Heart left ventricle (tissue), 16 donors: ENCODE data around the gene IPO13. TPM values are rescaled to one million over a fixed set of nuclear protein-coding genes. Genes with fewer than 3 reads are reported as not detected.
A peak's percentile ranks its signal among the peaks of the same experiment; 100 is the strongest.

Source experiments
- ATAC-seq, 4 donors: fragments of 200-7000 bp; cut with Tn5 transposase; one replicate each; pipeline ENCODE4 v1.9.1; 2020 to 2022; ENCODE audit warnings: moderate library complexity in 4 of 4, mild to moderate bottlenecking in 3 of 4, moderate number of reproducible peaks in 1 of 4
- DNase-seq, 5 donors: peaks; one replicate each; pipeline ENCODE4 v3.0.0-alpha.2; 2020
- H3K27ac ChIP-seq, 12 donors: fragments of 200-600 bp; sonication (generic) in 4 of 12; one replicate each; pipeline versions ENCODE4 v1.5.0 to v1.8.0; 2016 to 2022; ENCODE audit warnings: mild to moderate bottlenecking in 2 of 12
- H3K27me3 ChIP-seq, 9 donors: fragments of 200-600 bp; sonication (generic) in 2 of 9; one replicate each; pipeline versions ENCODE4 v1.5.1 to v1.8.0; 2016 to 2022; ENCODE audit warnings: mild to moderate bottlenecking in 3 of 9
- H3K36me3 ChIP-seq, 9 donors: fragments of 200-600 bp; sonication (generic) in 2 of 9; one replicate each; pipeline versions ENCODE4 v1.5.0 to v1.8.0; 2018 to 2022; ENCODE audit warnings: mild to moderate bottlenecking in 2 of 9
- H3K4me1 ChIP-seq, 12 donors: fragments of 200-600 bp; sonication (generic) in 4 of 12; one replicate each; pipeline versions ENCODE4 v1.5.0 to v1.8.0; 2016 to 2022; ENCODE audit warnings: mild to moderate bottlenecking in 3 of 12
- H3K4me3 ChIP-seq, 12 donors: fragments of 200-600 bp; sonication (generic) in 4 of 12; one replicate each; pipeline versions ENCODE4 v1.5.0 to v1.8.0; 2017 to 2022; ENCODE audit warnings: mild to moderate bottlenecking in 9 of 12, moderate library complexity in 4 of 12
- H3K9me3 ChIP-seq, 12 donors: fragments of 200-600 bp; sonication (generic) in 4 of 12; one replicate each; pipeline versions ENCODE4 v1.5.0 to v1.8.0; 2016 to 2022; ENCODE audit warnings: mild to moderate bottlenecking in 1 of 12
- CTCF ChIP-seq, 12 donors: fragments of 200-600 bp; sonication (generic) in 4 of 12; IDR thresholded peaks; one replicate each; pipeline versions ENCODE4 v1.5.0 to v1.8.0; 2018 to 2022; ENCODE audit warnings: antibody characterized with exemption in 12 of 12, mild to moderate bottlenecking in 5 of 12
- POLR2A ChIP-seq, 2 donors: fragments of 450-650 bp; IDR thresholded peaks; one replicate each; pipeline ENCODE4 v1.6.1; 2017; ENCODE audit warnings: antibody characterized with exemption in 2 of 2, mild to moderate bottlenecking in 2 of 2, moderate library complexity in 2 of 2
- WGBS, 4 donors: extraction: QIAGEN DNeasy Blood & Tissue Kit in 2 of 4; methylation state at CpG; one replicate each; pipeline versions ENCODE4 v1.1.5 to v1.1.7; 2013 to 2018; 5-methylcytosine and 5-hydroxymethylcytosine counted together
- intact Hi-C, 10 donors: fragments of 100-400 bp; cut with DNase I; formaldehyde crosslinking; loops; one replicate each; pipeline versions ENCODE4 v1.11.1 to v1.14.2; 2022
- polyA plus RNA-seq, 2 donors: library from polyadenylated mRNA; stranded (reverse); fragments of 200-250 nt; gene quantifications; one replicate each; pipeline ENCODE4 v1.2.3, GENCODE V29; 2013
- total RNA-seq, 9 donors: library from RNA; depleted of rRNA in 2 of 9; stranded (reverse); fragments of >200 nt in 2 of 9; fragmentation: NEBNext Ultra II Directional in 3 of 9; extraction: Animal tissue kit (Norgen Biotek cat#: 25700) in 3 of 9; gene quantifications; one replicate each; pipeline versions ENCODE4 v1.1.0 to v1.2.4, GENCODE V29; 2016 to 2023
- donor health status: ischemic (EF 13 %, LVEDD 7.1; RV severe dilation, severe dysfunction).
- donor health status: healthy with polysubstance abuse.
- donor health status: DM: no; HTN: yes; CAD: no.
- donor health status: DM: no; HTN: no; CAD: no.
- donor health status: ischemic (EF 25% LVEDD 6.9; RV normal size, moderate dysfunction).
- donor health status: ischemic (EF 25% LVEDD 5.7; RV mildly dilated, moderate dysfunction).
- donor health status: healthy.
- donor health status: DM: yes; HTN: yes; CAD: no.
- donor health status: ischemic (EF 35%, LVEDD 5.7; RV mildly dilated, moderate dysfunction).
- donor health status: nonischemic (EF 11% LVEDD 7.7; RV severe dilation, severe dysfunction).
- donor health status: DM: yes; HTN: yes; CAD: no.
- donor health status: PGD.
- donor health status: ischemic (EF 29% LVEDD 5.4; RV normal size, mild dysfunction).
- donor health status: nonischemic (EF 23%, LVEDD 6.1; RV moderate dilation, normal function).

The IPO13 gene
- total and polyA plus RNA-seq, 11 donors = 29.9 to 71.0 (median 54.6) TPM

DNA sequence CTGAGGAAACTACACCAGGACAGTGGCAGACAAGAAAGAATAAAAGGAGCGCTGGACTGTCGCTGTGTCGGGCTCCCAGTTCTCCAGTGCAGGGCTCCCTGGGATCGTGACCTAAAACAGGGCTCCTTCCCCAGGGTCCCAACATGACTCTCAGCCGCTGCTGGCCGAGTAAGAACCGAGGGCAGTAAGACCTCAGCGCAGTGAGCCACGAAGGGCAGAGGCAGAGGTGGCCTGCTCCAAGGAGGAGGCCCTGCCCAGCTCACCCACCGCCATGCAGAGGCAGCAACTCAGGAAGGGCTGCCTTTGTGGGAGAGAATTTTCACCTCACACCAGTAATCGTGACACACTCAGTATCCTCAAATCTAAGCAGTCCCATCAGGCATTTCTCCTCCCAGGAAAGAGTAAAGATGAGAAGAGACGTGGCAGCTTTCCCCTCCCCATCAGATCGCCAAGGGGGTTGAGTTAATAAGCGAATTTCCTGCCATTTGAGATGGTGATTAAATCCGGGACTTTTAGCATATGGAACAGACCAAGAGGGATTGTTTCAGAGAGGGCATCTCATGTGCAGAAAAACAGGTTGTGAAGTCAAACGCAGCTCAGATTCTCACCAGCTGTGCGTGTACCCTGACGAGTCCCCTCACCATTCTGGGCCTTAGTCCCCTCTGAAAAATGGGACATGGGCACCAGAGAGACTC is 32.9 kb upstream of the IPO13 start:
- Histone ChIP-seq H3K4me3 (no peak overlapping the region), H3K36me3 (peaks cover 0 to 7% (median 0%) of the 10 kb centered on the region in 9 donors), H3K27me3 (no peaks in the 10 kb centered on the region), H3K4me1 (peaks cover 0 to 7% (median 0%) of the 10 kb centered on the region in 12 donors), H3K27ac (no peak overlapping the region), H3K9me3 (no peaks in the 10 kb centered on the region)
- peak in 1 of 5 donors; percentile 4 for DNase-seq
- 83 to 87% (median 85%) methylated on average over 17 to 18 of the region's 18 CpGs for whole genome bisulfite sequencing, 4 donors
- TF ChIP-seq POLR2A (IDR thresholded peaks at IDR 0.05) = no peak
- TF ChIP-seq CTCF (IDR thresholded peaks at IDR 0.05) = no peak
- no peak for ATAC-seq
- intact Hi-C loops = no loop called here

DNA sequence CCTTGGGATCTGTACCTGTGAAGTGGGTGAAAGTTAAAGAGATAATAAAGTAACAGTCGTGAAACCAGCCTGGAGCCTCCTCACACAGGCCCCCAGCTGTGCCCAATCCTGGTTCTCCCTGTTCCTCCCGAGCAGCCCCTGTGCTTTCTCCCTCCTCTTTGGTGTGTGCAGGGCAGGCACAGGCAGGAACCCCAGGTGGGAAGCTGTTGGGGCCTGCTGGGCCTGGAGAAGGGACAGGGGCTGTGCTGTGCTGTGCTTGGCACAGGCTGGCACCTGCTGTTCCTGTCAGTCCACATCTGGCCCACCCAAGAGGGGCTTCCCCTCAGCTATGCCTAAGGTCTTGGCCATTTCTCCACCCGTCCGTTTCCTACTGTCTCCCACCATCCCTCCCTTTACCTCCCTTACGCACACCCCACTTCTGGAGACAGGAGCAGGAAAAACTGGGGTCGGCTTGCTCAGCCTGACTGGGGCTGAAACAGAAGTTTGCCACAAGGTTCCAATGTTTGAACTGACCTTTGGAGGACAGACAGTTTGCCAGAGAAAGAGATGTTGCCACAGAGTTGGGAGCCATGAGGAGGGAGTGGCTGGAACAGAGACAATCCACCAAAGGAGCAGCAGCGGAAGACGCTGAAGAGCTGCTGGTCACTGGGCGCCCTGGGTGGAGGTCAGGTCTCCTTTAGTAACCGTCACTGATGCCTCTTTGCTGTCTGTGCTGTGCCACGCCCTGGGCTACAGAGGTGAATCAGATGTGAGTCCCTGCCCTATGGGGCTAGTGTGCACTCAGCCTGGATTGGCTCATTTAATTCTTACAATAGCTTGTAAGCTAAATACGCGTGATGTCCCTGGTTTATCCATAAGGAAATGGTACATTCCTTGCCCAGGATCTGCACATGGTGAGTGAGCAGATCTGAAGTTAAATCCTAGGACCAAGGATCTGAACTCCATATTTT is 31.9 kb upstream of the IPO13 start:
- Histone ChIP-seq H3K4me3 (no peak overlapping the region), H3K27me3 (no peaks in the 10 kb centered on the region), H3K4me1 (peaks cover 0 to 7% (median 0%) of the 10 kb centered on the region in 12 donors), H3K36me3 (peaks cover 0 to 8% (median 0%) of the 10 kb centered on the region in 9 donors), H3K9me3 (no peaks in the 10 kb centered on the region), H3K27ac (no peak overlapping the region)
- ATAC-seq (no peak), DNase-seq (peak in 1 of 5 donors; percentile 19)
- intact Hi-C loops = no loop called here
- WGBS, 4 donors = 92 to 95% (median 94%) methylated on average over 12 to 13 of the region's 13 CpGs
- no peak for TF ChIP-seq CTCF (IDR thresholded peaks at IDR 0.05)
- TF ChIP-seq POLR2A (IDR thresholded peaks at IDR 0.05) = no peak

DNA sequence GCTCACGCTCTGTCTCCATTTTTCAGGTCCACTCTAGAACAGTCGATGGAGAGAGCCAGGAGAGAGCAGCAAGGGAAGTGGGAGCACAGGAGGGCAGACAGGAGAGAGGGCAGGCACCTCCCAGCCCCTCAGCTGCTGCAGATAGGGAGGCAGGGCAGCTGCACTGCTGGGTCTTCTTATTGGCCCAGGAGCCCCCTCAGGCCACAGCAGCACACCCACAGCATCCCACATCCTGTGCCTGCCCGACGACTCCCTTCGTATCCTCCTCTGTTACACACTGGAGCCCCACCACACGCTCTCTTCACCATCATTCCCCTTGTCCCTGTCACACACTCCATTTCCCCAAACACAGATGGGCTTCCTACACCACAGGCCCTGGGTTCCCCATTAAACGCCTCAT is 26.8 kb upstream of the IPO13 start:
- H3K4me1 ChIP-seq = no peaks in the 10 kb centered on the region
- ATAC-seq = peak in 1 of 4 donors; percentile 16
- no peaks in the 10 kb centered on the region for H3K27me3 ChIP-seq
- no peak overlapping the region for H3K4me3 ChIP-seq
- TF ChIP-seq POLR2A (IDR thresholded peaks at IDR 0.05) (no peak), CTCF (IDR thresholded peaks at IDR 0.05) (no peak)
- WGBS, 4 donors = 88 to 94% (median 92%) methylated on average over 7 of the region's 7 CpGs
- intact Hi-C loops = no loop called here
- H3K27ac ChIP-seq = no peak overlapping the region
- H3K36me3 ChIP-seq = peaks cover 0 to 23% (median 0%) of the 10 kb centered on the region in 9 donors
- peak in 1 of 5 donors; percentile 7 for DNase-seq
- H3K9me3 ChIP-seq = no peaks in the 10 kb centered on the region

DNA sequence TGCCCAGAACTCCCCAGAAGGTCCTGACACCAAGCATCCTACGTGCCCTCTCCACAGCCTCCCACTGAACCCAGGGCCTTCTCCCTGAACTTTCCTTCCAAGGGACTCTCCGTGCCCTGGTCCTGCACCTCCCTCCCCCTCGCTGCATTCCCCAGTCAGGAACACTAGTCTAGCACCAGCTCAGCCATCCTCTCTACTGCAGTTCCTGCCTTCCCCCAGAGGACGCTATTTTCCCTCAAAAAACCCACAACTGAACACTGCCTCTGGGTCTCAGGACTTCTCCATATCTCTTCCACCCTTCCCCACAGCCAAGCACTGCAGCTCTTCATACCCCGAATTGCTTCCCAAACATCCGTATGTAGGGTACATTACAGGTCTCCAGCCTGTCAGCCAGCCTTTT is 25.7 kb upstream of the IPO13 start:
- TF ChIP-seq POLR2A (IDR thresholded peaks at IDR 0.05) (no peak), CTCF (IDR thresholded peaks at IDR 0.05) (no peak)
- 91 to 97% (median 96%) methylated on average over 6 of the region's 6 CpGs for WGBS, 4 donors
- H3K27ac ChIP-seq = no peak overlapping the region
- peaks cover 0 to 29% (median 7%) of the 10 kb centered on the region in 9 donors for H3K36me3 ChIP-seq
- no peaks in the 10 kb centered on the region for H3K9me3 ChIP-seq
- no peaks in the 10 kb centered on the region for H3K27me3 ChIP-seq
- DNase-seq = peak in 1 of 5 donors; percentile 3
- no peak overlapping the region for H3K4me3 ChIP-seq
- intact Hi-C loops = no loop called here
- ATAC-seq = no peak
- no peaks in the 10 kb centered on the region for H3K4me1 ChIP-seq
